HG02884 (cell line): Measurements from ENCODE around the gene LTC4S.

ENCODE experiments used
- ATAC-seq: cut with Tn5 transposase; IDR thresholded peaks from one replicate; pipeline ENCODE4 v1.9.1; 2021; ENCODE audit warnings: mild to moderate bottlenecking, moderate library complexity; ENCODE audit not compliant: unreplicated experiment

LTC4S gene

DNA sequence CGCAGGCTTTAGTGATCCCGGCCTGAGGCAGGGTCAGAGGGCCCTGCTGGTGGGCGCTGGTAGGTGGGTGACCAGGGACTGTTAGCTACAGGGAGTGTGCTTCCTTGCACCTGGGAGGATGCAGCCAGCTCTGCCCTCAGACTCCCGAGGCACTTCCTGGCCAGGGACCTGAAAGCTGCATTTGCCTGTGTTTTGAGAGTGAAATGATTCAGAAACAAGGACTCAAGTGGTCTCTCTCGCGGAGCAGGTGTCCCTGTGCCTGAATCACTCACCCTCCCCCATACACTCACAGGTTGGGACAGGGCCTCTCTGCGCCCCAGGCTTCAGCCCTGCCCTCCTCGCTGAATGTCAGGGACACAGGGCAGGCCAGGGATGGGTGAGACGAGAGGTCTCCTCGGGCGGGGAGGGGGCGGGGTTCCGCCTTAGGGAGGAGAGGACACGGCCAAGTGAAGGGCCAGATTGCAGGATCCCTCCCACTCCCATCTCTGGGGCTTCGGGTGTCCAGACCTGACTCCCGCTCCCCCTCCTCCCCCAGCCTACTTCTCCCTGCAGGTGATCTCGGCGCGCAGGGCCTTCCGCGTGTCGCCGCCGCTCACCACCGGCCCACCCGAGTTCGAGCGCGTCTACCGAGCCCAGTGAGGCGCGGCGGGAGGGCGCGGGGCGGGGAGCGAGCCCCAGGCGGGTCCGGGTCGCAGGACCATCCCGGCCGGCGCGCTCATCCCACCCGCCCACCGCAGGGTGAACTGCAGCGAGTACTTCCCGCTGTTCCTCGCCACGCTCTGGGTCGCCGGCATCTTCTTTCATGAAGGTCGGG is 1.5 kb downstream of the LTC4S start:
- no peak for ATAC-seq

DNA sequence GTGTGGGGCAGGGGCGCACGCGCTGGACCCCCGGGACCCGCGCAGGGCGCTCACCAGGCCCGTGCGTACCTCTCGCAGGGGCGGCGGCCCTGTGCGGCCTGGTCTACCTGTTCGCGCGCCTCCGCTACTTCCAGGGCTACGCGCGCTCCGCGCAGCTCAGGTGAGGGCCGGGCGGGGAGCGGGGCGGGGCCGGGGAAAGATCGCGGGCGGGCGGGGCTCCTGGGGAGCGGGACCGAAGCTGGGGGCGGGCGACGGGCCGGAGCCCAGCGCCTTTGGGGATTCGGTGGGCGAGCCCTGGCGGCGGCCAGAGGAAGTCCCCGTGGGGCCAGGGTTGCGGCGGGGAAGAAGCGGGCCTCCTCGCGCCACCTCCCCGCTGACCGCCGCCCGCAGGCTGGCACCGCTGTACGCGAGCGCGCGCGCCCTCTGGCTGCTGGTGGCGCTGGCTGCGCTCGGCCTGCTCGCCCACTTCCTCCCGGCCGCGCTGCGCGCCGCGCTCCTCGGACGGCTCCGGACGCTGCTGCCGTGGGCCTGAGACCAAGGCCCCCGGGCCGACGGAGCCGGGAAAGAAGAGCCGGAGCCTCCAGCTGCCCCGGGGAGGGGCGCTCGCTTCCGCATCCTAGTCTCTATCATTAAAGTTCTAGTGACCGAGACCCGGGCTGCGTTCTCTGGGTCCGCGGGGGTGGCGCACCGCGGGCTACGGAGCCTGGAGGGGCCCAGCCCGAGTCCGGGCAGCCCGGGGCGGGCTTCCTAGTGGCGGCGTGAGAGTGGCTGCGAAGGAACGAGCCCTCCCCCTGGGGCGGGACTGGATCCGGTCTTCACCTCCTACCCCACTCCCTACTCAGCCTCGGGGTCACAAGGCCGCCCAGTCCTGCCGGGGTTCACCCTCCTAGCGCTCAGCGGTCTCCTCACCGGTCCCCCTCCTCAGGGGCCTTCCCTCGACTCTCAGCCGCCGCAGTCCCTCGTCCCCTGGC is 2.4 kb downstream of the LTC4S start:
- peak; percentile 71 for ATAC-seq

- ATAC-seq, result no peak
Measured at GRCh38 chr5:179796877-179797608, 3.3 kb downstream of the LTC4S start.

DNA sequence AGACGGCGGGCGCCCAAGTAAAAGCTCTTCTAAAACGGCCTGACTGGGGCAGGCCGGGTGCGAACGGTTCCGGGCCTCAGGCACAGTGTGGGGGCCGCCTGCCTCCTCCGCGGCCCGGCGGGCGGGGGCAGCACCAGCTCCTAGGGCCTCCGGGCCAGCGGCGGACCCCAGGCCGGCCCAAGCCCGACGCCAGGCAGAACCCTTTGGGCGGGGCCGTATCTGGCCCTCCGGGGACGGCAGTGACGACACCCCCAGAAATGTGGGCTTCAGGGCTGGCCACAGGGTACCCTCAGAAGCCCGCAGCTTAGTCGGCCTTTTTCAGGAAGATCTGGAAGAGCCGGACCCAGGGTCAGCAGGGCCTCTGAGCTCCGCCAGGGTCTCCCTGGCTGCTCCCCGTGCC is 4.0 kb downstream of the LTC4S start:
- no peak for ATAC-seq

GRCh38 chr5:179798144-179798770 is 4.5 kb downstream of the LTC4S start:
- no peak for ATAC-seq

DNA sequence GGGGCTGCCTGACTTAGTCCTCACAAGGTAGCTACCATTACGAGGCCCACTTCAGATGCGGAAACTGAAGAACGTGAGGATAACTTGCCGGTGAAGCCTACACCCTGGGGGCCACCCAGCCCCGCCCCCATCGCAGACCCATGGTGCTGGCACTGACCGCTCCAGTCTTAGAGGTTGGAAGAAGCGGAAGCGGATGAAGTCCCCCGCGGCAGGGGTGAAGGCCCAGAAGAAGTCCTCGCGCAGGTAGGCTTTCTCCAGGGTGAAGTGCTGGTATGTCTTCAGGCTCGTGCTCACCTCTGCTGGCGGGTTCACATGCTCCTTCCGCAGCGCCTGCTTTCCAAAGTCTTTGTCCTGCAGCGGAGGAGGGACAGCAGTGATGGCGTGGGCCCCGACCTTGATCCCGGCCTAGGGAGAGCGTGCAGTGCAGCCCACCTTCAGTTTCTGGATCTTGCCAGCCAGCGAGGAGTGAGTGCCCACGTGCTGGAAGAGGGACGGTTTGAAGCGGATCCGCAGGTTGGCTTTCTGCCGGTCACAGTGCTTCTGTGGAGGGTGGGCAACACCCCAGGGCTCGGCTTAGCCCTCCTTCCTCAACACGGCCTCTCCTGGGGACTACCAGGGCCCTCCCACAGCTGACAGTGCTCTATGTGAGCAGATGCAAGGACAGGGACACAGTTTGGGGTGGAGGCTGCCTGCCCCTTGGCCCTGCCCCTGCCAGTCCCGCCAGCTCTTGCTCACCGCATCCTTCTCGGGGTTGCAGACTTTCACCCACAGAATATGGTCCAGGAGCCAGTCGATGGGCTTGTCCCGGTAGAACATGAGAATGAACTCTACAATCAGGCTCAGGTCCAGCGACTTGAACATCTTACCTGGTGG is 5.2 kb downstream of the LTC4S start:
- no peak for ATAC-seq

DNA sequence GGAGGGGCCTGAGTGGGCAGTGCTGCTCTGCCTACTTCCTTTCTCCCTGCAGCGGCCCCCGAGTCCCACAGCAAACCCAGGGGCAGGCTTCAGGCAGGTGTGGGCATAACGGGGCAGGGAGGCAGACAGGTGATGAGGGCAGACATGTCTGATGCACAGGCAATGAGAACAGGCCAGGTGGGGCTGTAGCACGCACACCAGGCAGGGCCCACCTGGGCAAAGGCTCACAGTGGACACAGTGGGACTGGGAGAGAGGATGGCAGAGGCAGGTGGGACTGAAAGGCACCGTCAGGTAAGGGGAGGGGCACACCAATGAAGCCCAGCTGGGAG is 5.8 kb downstream of the LTC4S start:
- no peak for ATAC-seq

GRCh38 chr5:179800071-179800695 is 6.4 kb downstream of the LTC4S start:
- ATAC-seq, result no peak

DNA sequence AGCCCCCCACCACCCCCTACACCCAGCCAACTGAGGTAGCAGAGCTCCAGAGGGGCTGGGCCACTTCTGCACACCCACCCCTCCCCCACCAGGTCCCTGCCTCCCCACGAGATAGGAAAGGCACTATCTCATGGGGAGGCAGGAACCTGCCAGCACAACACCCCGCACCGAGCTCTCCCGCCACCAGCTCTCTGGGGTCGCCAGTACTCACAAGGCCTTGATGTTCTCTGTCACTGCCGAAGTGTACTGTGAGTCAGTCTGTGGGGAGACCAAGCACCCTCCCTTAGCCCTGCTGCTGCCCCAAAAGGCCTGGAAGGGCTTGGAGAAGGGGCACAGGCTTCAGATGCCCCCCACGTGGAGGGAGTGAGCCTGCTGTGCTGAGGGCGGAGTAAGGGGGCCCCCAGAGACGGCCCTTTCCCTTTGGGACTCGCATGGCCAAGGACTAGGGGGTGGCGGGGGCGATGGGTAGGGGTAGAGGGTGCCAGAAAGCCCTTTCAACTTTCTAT is 7.0 kb downstream of the LTC4S start:
- no peak for ATAC-seq

DNA sequence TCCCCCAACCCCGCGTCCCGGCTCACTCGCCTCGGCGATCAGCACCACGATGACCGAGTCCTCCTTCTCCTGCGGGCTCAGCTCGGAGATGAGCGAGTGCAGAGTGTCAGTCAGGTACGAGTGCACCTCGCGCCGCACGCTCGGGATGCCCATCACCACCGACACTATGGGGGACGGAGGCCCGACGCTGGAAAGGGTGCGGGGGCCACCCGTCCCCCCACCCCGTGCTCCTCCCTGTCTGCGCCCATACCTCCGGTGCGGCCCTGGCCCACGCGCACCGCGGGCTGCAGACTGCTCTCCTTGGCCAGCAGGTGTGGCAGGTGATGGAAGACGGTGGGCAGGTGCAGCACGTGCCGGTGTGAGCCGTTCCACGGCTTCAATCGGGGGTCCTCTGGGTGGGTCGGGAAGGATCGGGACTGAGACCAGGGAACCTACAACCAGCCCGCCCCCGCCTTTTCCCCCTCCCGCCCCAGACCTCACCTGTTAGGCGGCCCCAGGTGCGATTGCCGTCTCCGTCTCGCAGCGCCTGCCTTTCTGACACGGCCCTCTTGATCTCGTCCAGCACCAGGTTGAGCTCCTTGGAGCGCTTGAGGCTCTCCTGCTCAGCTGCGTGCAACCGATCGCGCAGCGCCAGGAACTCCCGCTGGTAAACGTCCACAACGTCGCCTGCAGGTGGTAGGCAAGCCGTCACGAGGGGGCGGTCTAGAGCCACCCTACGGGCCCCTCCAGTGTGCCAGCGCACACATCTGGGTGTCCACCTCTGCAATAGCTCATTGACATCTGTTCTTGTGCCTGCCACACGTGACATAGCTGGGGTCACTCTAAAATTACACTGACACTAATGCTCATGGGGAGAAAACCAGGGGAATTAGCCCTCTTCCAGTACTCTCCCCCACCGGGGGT is 7.8 kb downstream of the LTC4S start:
- peak; percentile 33 for ATAC-seq

DNA sequence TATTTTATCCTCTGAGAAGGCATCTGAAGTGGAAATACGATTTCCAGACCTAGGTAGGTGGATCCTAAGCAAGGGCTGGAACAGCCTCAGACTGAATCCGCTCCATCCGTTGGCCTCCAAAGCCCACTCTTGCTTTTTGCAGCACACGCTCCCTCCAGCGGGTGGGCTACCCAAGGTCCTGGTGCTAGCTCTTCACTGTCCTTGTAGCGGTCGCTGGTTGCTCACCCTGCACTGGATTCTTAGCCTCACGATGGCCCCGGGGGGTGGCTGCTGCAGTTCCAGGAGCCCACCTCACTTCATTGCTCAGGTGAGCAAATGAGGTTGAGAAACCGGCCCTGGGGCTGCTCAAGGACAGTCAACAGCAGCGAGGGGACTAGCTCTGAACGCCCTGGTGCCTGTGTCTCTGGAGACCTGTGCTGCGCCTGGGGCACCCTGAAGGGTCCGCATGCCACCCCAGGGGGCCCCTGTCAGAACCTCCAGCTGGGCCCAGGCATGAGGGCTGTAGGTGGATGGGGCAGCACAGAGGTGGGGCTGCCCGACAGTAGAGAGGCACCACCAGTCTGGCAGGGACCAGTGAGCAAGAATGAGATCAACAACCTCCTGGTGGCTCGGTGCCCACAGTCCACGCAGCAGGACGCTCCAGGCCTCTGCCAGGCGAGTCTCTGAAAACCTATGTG is 8.6 kb downstream of the LTC4S start:
- no peak for ATAC-seq

- no peak for ATAC-seq
Measured at GRCh38 chr5:179802950-179803562, 9.3 kb downstream of the LTC4S start.

DNA sequence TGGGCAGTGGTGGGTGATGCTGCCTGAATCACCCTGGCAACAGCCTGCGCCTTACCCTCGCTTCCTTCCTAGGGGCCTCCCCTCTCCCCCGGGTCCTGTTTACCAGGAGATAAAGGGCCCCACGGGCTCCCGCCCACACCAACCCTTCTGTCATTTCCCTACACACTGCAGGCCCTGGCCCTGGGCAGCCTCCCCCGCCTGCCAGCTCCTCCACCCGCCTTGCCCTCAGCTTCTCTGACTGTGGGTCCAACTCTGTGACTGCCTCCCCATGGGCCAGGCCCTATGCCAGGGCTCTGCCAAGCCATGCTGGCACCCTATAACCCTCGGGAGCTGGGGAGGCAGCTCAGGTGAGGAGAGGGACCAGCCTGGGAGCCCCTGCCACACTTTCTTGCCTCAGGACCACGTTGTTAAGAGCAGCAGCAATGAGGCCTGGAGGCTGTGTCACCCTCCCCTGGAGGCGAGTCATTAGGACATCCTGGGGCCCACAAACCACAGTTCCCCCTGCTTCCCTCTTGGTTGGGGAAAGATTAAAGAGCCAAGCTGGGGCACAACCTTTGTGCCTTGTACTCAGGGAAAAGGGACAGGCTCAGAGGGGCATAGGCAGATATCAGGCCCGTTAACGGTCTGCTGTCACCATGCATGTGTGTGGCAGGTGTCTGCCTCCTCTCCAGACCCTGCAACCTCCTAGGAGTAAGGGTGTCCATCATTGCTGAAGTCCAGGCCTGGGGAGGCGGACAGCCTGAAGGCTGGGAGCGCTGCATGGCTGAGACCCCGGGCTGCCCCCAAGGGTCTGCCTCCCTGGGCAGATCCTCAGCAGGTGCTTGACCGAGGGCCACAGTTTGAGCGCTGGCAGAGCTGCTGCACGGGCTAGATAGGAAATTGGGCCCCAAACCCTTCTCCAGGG is 10.1 kb downstream of the LTC4S start:
- ATAC-seq, result no peak

- ATAC-seq, result no peak
Measured at GRCh38 chr5:179804555-179804947, 10.8 kb downstream of the LTC4S start.

DNA sequence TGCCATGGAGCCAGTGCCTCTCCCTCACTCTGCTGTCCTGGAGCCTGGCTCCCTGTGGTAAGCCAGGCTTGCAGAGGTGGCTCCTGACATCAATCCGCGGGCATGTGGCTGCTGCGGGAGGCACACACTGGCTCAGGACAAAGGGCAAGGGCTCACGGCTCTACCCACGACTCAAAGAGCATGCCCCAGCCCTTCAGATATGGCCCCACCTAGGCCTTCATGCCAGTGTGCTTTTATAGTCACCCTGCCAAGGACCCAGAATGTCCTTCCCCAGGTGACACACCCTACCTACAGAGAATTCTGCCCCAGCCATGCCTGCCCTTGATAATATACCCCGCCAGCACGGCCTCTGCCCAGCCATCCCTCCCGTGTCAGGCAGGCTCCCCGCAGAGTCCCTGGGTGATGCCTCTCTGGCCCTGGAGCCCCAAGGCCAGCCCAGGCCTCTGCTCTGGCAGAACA is 11.3 kb downstream of the LTC4S start:
- ATAC-seq, result no peak
